H9 (cell line): ENCODE results near the gene KLHDC10. TPM values are rescaled to one million over a fixed set of nuclear protein-coding genes. Genes with fewer than 3 reads are reported as not detected.

ENCODE experiments used
- DNase-seq: peaks from one replicate; pipeline ENCODE4 v3.0.0-alpha.2; 2017
- H2AFZ ChIP-seq: one replicate; pipeline ENCODE4 v1.6.1; 2013; ENCODE audit warnings: mild to moderate bottlenecking, low read length, control low read depth, moderate library complexity
- H2AK5ac ChIP-seq: 2 replicates; pipeline ENCODE4 v1.6.1; 2013; ENCODE audit warnings: low read length, control low read depth, mixed read lengths; ENCODE audit not compliant: insufficient read length
- H2BK120ac ChIP-seq: one replicate; pipeline ENCODE4 v1.6.1; 2013; ENCODE audit warnings: low read depth, mild to moderate bottlenecking, low read length, control low read depth, inconsistent platforms; ENCODE audit not compliant: poor library complexity, severe bottlenecking
- H2BK12ac ChIP-seq: 2 replicates; pipeline ENCODE4 v1.6.1; 2013; ENCODE audit warnings: low read length, control low read depth, mixed read lengths, low read depth; ENCODE audit not compliant: insufficient read length
- H2BK15ac ChIP-seq: 2 replicates; pipeline ENCODE4 v1.6.1; 2013; ENCODE audit warnings: low read depth, low read length, control low read depth
- H2BK20ac ChIP-seq: one replicate; pipeline ENCODE4 v1.6.1; 2013; ENCODE audit warnings: low read depth, mild to moderate bottlenecking, low read length, control low read depth, inconsistent platforms; ENCODE audit not compliant: poor library complexity, severe bottlenecking
- H2BK5ac ChIP-seq: 2 replicates; pipeline ENCODE4 v1.6.1; 2013; ENCODE audit warnings: low read length, control low read depth, mixed read lengths; ENCODE audit not compliant: insufficient read length
- H3K14ac ChIP-seq: 2 replicates; pipeline ENCODE4 v1.6.1; 2013; ENCODE audit warnings: low read length, control low read depth; ENCODE audit not compliant: insufficient read depth
- H3K18ac ChIP-seq: 2 replicates; pipeline ENCODE4 v1.6.1; 2013; ENCODE audit warnings: low read depth, mild to moderate bottlenecking, mixed read lengths, low read length, control low read depth; ENCODE audit not compliant: insufficient read length
- H3K23ac ChIP-seq: 2 replicates; pipeline ENCODE4 v1.6.1; 2013; ENCODE audit warnings: low read length, control low read depth, mixed read lengths, low read depth; ENCODE audit not compliant: insufficient read length
- H3K23me2 ChIP-seq: 2 replicates; pipeline ENCODE4 v1.6.1; 2013; ENCODE audit warnings: low read depth, mild to moderate bottlenecking, mixed read lengths, low read length, control low read depth; ENCODE audit not compliant: insufficient read length, poor library complexity, severe bottlenecking
- H3K27ac ChIP-seq: 2 replicates; pipeline ENCODE4 v1.5.1; 2013; ENCODE audit warnings: low read length, control low read depth, mixed read lengths, low read depth; ENCODE audit not compliant: insufficient read length
- H3K27me3 ChIP-seq: 2 replicates; pipeline ENCODE4 v1.6.1; 2013; ENCODE audit warnings: low read length, control low read depth, inconsistent platforms; ENCODE audit not compliant: insufficient read depth
- H3K4ac ChIP-seq: 2 replicates; pipeline ENCODE4 v1.6.1; 2013; ENCODE audit warnings: low read depth, mild to moderate bottlenecking, control low read depth, inconsistent platforms, low read length, moderate library complexity
- H3K4me1 ChIP-seq: 2 replicates; pipeline ENCODE4 v1.6.1; 2013; ENCODE audit warnings: low read length, control low read depth, inconsistent platforms; ENCODE audit not compliant: insufficient read depth
- H3K4me2 ChIP-seq: 2 replicates; pipeline ENCODE4 v1.6.1; 2013; ENCODE audit warnings: low read length, control low read depth, mixed read lengths; ENCODE audit not compliant: insufficient read length, insufficient read depth
- H3K56ac ChIP-seq: 2 replicates; pipeline ENCODE4 v1.6.1; 2013; ENCODE audit warnings: low read depth, mild to moderate bottlenecking, mixed read lengths, low read length, control low read depth; ENCODE audit not compliant: insufficient read length
- H3K79me1 ChIP-seq: 2 replicates; pipeline ENCODE4 v1.6.1; 2013; ENCODE audit warnings: low read depth, mild to moderate bottlenecking, moderate library complexity, low read length, control low read depth, inconsistent platforms; ENCODE audit not compliant: insufficient read depth, poor library complexity, severe bottlenecking
- H3K79me2 ChIP-seq: 2 replicates; pipeline ENCODE4 v1.6.1; 2013; ENCODE audit warnings: low read length, control low read depth, inconsistent platforms; ENCODE audit not compliant: insufficient read depth
- H3K9ac ChIP-seq: 2 replicates; pipeline ENCODE4 v1.6.1; 2013; ENCODE audit warnings: low read length, control low read depth, mixed read lengths; ENCODE audit not compliant: insufficient read length; ENCODE audit errors: extremely low read depth
- H3K9me3 ChIP-seq: one replicate; pipeline ENCODE4 v1.6.1; 2013; ENCODE audit warnings: low read depth, low read length, inconsistent platforms; ENCODE audit not compliant: control insufficient read depth
- H3T11ph ChIP-seq: one replicate; pipeline ENCODE4 v1.6.1; 2013; ENCODE audit warnings: mild to moderate bottlenecking, low read length, control low read depth, inconsistent platforms
- H4K20me1 ChIP-seq: one replicate; pipeline ENCODE4 v1.6.1; 2013; ENCODE audit not compliant: control insufficient read depth, insufficient read length, insufficient read depth
- H4K5ac ChIP-seq: 2 replicates; pipeline ENCODE4 v1.6.1; 2013; ENCODE audit warnings: low read depth, mild to moderate bottlenecking, mixed read lengths, low read length, control low read depth; ENCODE audit not compliant: insufficient read length
- H4K8ac ChIP-seq: replicated peaks from 2 replicates; pipeline ENCODE4 v1.6.1; 2013; ENCODE audit warnings: low read length, control low read depth, mixed read lengths, low read depth; ENCODE audit not compliant: insufficient read length
- H4K91ac ChIP-seq: 2 replicates; pipeline ENCODE4 v1.6.1; 2013; ENCODE audit warnings: low read depth, mild to moderate bottlenecking, moderate library complexity, mixed read lengths, low read length, control low read depth; ENCODE audit not compliant: insufficient read length
- H3K27ac Mint-ChIP-seq, 3 experiments: 2 replicates in 2 of 3; 3 replicates in 1 of 3; pipeline ENCODE4 v1.8.0; 2020 to 2021; ENCODE audit warnings: mixed read lengths in 3 of 3, mild to moderate bottlenecking in 1 of 3, moderate library complexity in 1 of 3
- H3K27me3 Mint-ChIP-seq: 2 replicates; pipeline ENCODE4 v1.8.0; 2021; ENCODE audit warnings: low read depth, mild to moderate bottlenecking, moderate library complexity, mixed read lengths
- H3K36me3 Mint-ChIP-seq, 3 experiments: 2 replicates in 2 of 3; 3 replicates in 1 of 3; pipeline ENCODE4 v1.8.0; 2020 to 2021; ENCODE audit warnings: low read depth in 3 of 3, mixed read lengths in 3 of 3; ENCODE audit not compliant: insufficient read depth in 1 of 3
- H3K4me1 Mint-ChIP-seq, 2 experiments: 2 replicates each; pipeline ENCODE4 v1.8.0; 2020; ENCODE audit warnings: mixed read lengths in 2 of 2
- H3K4me3 Mint-ChIP-seq, 2 experiments: 2 replicates in 1 of 2; 3 replicates in 1 of 2; pipeline ENCODE4 v1.8.0; 2020 to 2021; ENCODE audit warnings: mild to moderate bottlenecking in 2 of 2, mixed read lengths in 2 of 2, moderate library complexity in 1 of 2
- H3K9me3 Mint-ChIP-seq, 2 experiments: 2 replicates in 1 of 2; 3 replicates in 1 of 2; pipeline ENCODE4 v1.8.0; 2020; ENCODE audit warnings: mild to moderate bottlenecking in 2 of 2, mixed read lengths in 2 of 2, moderate library complexity in 1 of 2
- WGBS: extraction: QIAGEN DNeasy Blood & Tissue Kit; methylation state at CpG from one replicate; pipeline ENCODE4 v1.1.7; 2013; ENCODE audit warnings: missing lambda C conversion rate, low lambda C conversion rate, mixed read lengths; ENCODE audit not compliant: insufficient read length; ENCODE audit errors: extremely low coverage; 5-methylcytosine and 5-hydroxymethylcytosine counted together
- total RNA-seq: library from RNA; stranded (reverse); gene quantifications from 2 replicates; pipeline ENCODE4 v1.2.1, GENCODE V29; 2021
- TF ChIP-seq, protein P1 (sequence below): fragments of 200-600 bp; sonication (generic); conservative IDR thresholded peaks from 3 replicates; pipeline ENCODE4 v1.8.0; 2021; ENCODE audit warnings: antibody characterized with exemption, mild to moderate bottlenecking

KLHDC10 gene
- total RNA-seq, 1 experiment from 2014 or later, result 17.3 TPM

DNA sequence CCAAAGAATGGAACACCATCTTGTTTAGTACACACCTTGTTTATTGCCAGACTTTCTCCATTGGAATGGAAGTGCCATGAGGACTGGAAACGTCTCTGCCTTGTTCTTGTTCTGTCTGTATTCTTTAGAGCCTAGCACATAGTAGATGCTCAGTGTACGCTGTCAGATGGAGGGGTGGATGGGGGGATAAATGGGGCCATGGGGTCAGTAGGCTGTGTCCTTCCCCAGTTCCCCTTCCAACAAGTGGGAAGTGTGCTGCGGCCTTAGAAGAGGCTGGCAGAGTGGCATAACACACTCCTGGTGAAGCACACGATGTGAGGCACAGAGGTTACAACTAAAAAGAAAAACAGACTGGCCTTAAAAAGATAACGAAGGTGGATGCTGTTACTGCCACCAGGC, 73.0 kb downstream of the KLHDC10 start:
- Histone ChIP-seq H3K79me1 (no peaks in the 10 kb centered on the region), H2AFZ (no peak overlapping the region), H4K20me1 (no peaks in the 10 kb centered on the region), H4K8ac (no peak overlapping the region), H3K14ac (no peak overlapping the region), H4K5ac (no peak overlapping the region), H3K4me2 (no peak overlapping the region), H3K4ac (no peak overlapping the region), H2BK12ac (no peak overlapping the region), H3K27ac (no peak overlapping the region), H3K9ac (no peak overlapping the region), H2BK15ac (no peak overlapping the region), H2BK120ac (no peak overlapping the region), H3K23ac (no peak overlapping the region), H4K91ac (no peak overlapping the region), H2BK20ac (no peak overlapping the region), H3K18ac (no peak overlapping the region), H3K79me2 (no peaks in the 10 kb centered on the region), H3K27me3 (no peaks in the 10 kb centered on the region), H3K4me1 (0 out of 2 replicates have a peak, but pooled peaks cover 2% of the 10 kb centered on the region), H2BK5ac (no peak overlapping the region), H3K23me2 (peaks cover 9% of the 10 kb centered on the region), H3T11ph (no peak overlapping the region), H3K56ac (no peak overlapping the region), H2AK5ac (no peak overlapping the region), H3K9me3 (no peaks in the 10 kb centered on the region)
- peaks cover 26 to 35% of the 10 kb centered on the region in 2 experiments for H3K4me1 Mint-ChIP-seq
- H3K27me3 Mint-ChIP-seq, result peaks cover 27% of the 10 kb centered on the region
- DNase-seq, result no peak
- H3K9me3 Mint-ChIP-seq, result no peaks in the 10 kb centered on the region; a peak in 1 of 5 replicates
- H3K27ac Mint-ChIP-seq, result peak overlapping the region in 1 of 3 experiments; percentile 13; a peak in 2 of 7 replicates
- no peak overlapping the region for H3K4me3 Mint-ChIP-seq
- peaks cover 2 to 8% (median 7%) of the 10 kb centered on the region in 3 experiments; a peak in 4 of 7 replicates for H3K36me3 Mint-ChIP-seq
- TF ChIP-seq, protein P1, sequence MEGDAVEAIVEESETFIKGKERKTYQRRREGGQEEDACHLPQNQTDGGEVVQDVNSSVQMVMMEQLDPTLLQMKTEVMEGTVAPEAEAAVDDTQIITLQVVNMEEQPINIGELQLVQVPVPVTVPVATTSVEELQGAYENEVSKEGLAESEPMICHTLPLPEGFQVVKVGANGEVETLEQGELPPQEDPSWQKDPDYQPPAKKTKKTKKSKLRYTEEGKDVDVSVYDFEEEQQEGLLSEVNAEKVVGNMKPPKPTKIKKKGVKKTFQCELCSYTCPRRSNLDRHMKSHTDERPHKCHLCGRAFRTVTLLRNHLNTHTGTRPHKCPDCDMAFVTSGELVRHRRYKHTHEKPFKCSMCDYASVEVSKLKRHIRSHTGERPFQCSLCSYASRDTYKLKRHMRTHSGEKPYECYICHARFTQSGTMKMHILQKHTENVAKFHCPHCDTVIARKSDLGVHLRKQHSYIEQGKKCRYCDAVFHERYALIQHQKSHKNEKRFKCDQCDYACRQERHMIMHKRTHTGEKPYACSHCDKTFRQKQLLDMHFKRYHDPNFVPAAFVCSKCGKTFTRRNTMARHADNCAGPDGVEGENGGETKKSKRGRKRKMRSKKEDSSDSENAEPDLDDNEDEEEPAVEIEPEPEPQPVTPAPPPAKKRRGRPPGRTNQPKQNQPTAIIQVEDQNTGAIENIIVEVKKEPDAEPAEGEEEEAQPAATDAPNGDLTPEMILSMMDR, result no peak
- no CpG with 5 or more reads among the region's 5 CpGs for WGBS
